ENCODE data around the gene B3GNT8.
"Not testable (repeated sequence)": the region's sequence is repeated elsewhere in the genome, so short reads cannot be mapped to it uniquely, and the experiment has no call there.

Gene B3GNT8

DNA sequence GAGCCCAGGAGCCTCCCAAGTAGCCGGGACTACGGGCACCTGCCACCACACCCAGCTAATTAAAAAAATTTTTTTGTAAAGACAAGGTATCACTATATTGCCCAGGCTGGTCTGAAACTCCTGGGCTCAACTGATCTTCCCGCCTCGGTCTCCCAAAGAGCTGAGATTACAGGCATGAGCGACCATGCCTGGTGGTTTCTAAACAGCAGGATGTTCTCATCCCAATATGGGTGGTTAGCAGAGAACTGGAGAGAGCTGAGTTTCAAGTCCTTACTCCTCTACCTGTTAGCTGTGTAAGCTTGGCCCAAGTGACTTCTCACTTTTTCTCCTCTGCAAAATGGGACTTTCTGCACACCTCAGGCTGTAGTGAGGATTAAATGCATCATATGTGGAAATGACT is 42.8 kb downstream of the B3GNT8 start:
- no peak for DNase-seq

DNA sequence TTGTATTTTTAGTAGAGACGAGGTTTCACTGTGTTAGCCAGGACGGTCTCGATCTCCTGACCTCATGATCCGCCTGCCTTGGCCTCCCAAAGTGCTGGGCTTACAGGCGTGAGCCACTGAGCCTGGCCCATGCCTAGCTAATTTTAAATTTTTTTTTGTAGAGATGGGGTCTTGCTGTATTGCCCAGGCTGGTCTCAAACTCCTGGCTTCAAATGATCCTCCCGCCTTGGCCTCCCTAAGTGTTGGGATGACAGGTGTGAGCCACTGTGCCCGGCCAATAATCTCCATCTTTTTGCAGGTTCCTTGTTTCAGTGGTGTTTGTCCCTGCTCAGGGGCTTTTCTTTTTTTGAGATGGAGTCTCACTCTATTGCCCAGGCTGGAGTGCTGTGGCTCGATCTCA is 45.6 kb downstream of the B3GNT8 start:
- not testable (repeated sequence) for DNase-seq

GRCh38 chr19:41377977-41378709 is 49.0 kb downstream of the B3GNT8 start:
- DNase-seq, result peak; percentile 50

DNA sequence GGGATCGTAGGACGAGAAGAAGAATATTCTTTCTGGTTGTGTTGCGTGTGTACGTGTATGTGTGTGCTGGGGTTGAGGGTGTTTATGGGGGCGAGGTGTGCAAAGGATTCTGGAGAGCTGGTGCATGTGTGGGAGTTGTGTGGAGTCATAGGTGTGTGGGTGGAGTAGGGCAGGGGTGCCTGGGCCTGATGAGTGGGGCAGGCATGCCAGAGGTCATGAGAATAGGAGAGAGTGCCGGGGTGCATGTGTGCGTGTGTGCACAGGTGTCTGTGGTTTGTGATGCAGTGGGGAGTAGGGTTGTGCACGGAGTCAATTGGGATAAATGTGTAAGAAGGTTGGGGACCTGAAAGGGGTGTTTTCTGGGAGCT is 50.2 kb downstream of the B3GNT8 start:
- DNase-seq, result no peak

DNA sequence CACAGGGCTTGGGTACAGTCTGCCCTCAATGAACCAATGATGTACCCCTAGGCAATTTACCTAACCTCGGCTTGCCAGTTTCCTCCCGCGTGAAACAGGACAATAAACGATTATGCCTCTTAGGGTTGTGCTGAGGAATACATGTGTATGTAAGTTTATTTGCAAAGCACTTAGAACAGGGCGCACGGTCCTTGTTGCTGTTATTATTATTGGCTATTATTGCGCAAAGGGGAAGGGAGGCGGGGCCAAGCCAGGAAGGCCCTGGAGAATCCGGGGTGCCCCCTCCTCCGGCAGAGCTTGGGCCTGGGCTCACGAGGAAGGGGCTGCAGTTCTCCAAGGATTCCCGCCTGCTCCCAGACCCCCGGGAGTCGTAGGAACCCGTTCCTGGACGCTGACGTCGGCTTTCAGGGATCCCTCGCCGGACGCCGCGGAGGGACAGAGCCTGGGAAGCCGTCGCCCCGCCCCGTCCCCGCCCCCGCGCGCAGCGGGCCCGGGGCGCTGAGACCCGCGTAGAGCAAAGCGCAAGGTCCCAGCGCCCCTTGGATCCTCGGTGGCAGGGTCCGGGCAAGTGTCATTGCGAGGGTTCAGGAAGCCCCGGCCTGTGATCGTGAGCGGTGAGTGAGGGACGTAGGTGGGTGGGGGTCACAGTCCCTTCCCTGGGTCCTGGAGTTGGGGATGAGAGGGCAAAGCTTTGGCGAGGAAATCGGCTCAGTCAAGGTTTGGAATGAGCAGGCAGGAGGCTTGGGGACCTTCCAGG is 50.8 kb downstream of the B3GNT8 start, which contains the start of gene TMEM91:
Gene TMEM91 (plus strand): TSS at position 293 of the 757 bp plus-strand sequence. CDS start 1,777 bp downstream, outside the sequence.
- peak; percentile 46 for DNase-seq
